A549 treated with AZD9567 at 1 μM for 4 hours (cell line): ENCODE results near the gene SCG5. TPM values are rescaled to one million over a fixed set of nuclear protein-coding genes. Genes with fewer than 3 reads are reported as not detected.

ENCODE experiments used
- total RNA-seq: library from RNA; stranded (reverse); fragments of 200-300 nt; extraction: Qiagen RNA extraction; gene quantifications from 5 replicates; pipeline ENCODE4 v1.2.3, GENCODE V29; 2022; ENCODE audit not compliant: insufficient read depth

Gene SCG5
- total RNA-seq = 1.4 to 2.7 TPM (median 1.6 TPM) in 5 replicates

GRCh38 chr15:32641517-32642059, at the start of gene SCG5:
Gene SCG5, plus strand, starts transcription at chr15:32641710. Its CDS starts 1,883 bp downstream, at chr15:32643593.

GRCh38 chr15:32593151-32593550, 48.4 kb upstream of the SCG5 start, which contains the start of gene GOLGA8N:
Gene GOLGA8N, plus strand, starts transcription at chr15:32593456.

GRCh38 chr15:32615051-32615870, 26.2 kb upstream of the SCG5 start, which contains the start of gene ARHGAP11A:
Gene ARHGAP11A, plus strand, starts transcription at chr15:32615504. Its CDS starts 708 bp downstream, at chr15:32616212.

GRCh38 chr15:32717426-32718226, 76.1 kb downstream of the SCG5 start, which contains the start of gene GREM1:
Gene GREM1, plus strand, starts transcription at chr15:32718004. Its CDS starts 12,687 bp downstream, at chr15:32730691.

Other genes with a start within 250 kb of the SCG5 start
- gene GOLGA8K, start 238.4 kb upstream of the SCG5 start, total RNA-seq = 0.43 to 1.1 TPM (median 0.97 TPM) in 4 of 5 replicates, not detected in the other
- 0.30 to 0.63 TPM (median 0.49 TPM) in 4 of 5 replicates, not detected in the other for gene GOLGA8O, start 186.1 kb upstream of the SCG5 start, total RNA-seq
- 1.3 to 2.2 TPM (median 1.9 TPM) in 5 replicates for gene GOLGA8N, start 48.3 kb upstream of the SCG5 start, total RNA-seq
- 62.2 to 116 TPM (median 69.6 TPM) in 5 replicates for gene ARHGAP11A, start 26.2 kb upstream of the SCG5 start, total RNA-seq
- 2.8 to 5.2 TPM (median 3.8 TPM) in 5 replicates for gene GREM1, start 76.3 kb downstream of the SCG5 start, total RNA-seq